PC-3 (cell line): Measurements from ENCODE around the gene AK4.
"Not testable (repeated sequence)": the region's sequence is repeated elsewhere in the genome, so short reads cannot be mapped to it uniquely, and the experiment has no call there.

ENCODE experiments used
- EZH2 ChIP-seq: fragments of 300-600 bp; sonication (generic); IDR thresholded peaks from one replicate; pipeline ENCODE4 v1.6.1; 2017; ENCODE audit warnings: antibody characterized with exemption, mild to moderate bottlenecking, low read length; ENCODE audit not compliant: unreplicated experiment
- EZH2phosphoT487 ChIP-seq: fragments of 300-600 bp; sonication (generic); IDR thresholded peaks from 2 replicates; pipeline ENCODE4 v1.6.1; 2018; ENCODE audit warnings: mild to moderate bottlenecking, antibody characterized with exemption, low read length, borderline replicate concordance
- TF ChIP-seq, protein P1 (sequence below): fragments of 300-600 bp; sonication (generic); conservative IDR thresholded peaks from 2 replicates; pipeline ENCODE4 v1.5.1; 2017; ENCODE audit warnings: antibody characterized with exemption, low read depth, mild to moderate bottlenecking, low read length

DNA sequence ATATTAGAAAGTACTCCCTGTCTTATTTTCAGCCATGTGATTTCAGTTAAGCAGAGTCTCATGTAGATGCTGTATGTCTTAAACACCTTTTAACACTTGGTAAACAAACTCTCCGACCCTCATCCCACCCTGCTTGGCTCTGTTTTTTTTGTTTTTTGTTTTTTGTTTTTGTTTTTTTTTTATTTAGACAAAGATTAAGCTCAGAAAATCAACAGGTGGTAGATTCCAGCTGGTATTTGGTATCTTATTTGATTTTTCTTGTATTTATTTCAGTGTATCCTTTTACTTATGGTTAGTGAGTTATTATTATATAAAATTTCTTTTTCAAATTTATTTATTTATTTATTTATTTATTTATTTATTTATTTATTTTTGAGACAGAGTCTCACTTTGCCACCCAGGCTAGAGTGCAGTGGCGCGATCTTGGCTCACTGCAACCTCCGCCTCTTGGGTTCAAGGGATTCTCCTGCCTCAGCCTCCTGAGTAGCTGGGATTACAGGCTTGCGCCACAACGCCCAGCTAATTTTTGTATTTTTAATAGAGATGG is 4.8 kb upstream of the AK4 start:
- TF ChIP-seq, protein P1, sequence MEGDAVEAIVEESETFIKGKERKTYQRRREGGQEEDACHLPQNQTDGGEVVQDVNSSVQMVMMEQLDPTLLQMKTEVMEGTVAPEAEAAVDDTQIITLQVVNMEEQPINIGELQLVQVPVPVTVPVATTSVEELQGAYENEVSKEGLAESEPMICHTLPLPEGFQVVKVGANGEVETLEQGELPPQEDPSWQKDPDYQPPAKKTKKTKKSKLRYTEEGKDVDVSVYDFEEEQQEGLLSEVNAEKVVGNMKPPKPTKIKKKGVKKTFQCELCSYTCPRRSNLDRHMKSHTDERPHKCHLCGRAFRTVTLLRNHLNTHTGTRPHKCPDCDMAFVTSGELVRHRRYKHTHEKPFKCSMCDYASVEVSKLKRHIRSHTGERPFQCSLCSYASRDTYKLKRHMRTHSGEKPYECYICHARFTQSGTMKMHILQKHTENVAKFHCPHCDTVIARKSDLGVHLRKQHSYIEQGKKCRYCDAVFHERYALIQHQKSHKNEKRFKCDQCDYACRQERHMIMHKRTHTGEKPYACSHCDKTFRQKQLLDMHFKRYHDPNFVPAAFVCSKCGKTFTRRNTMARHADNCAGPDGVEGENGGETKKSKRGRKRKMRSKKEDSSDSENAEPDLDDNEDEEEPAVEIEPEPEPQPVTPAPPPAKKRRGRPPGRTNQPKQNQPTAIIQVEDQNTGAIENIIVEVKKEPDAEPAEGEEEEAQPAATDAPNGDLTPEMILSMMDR, result not testable (repeated sequence)
- not testable (repeated sequence) for TF ChIP-seq EZH2, EZH2phosphoT487
